HCT116 (cell line): ENCODE data around the gene BOD1. TPM values are rescaled to one million over a fixed set of nuclear protein-coding genes. Genes with fewer than 3 reads are reported as not detected.

Experiments
- ATAC-seq: fragments of 200-7000 bp; cut with Tn5 transposase; 2 replicates; pipeline ENCODE4 v1.9.1; 2020; ENCODE audit warnings: mild to moderate bottlenecking, moderate library complexity
- BruUV-seq: library from RNA; stranded (reverse); fragments of 400-500 nt; replicated peaks from 2 replicates; lab custom pipeline; 2021; lab: Mats Ljungman, UMichigan
- CTCF ChIA-PET: fragments of 300-600 bp; sonication (Branson Sonifier 250); formaldehyde crosslinking; loops from one replicate; lab custom pipeline; 2021; ENCODE audit warnings: antibody characterized with exemption; lab: Charles Lee
- POLR2A ChIA-PET: fragments of 300-600, 350-600 bp; sonication (Branson Sonifier 250); formaldehyde crosslinking; loops from one replicate; lab custom pipeline; 2021; ENCODE audit warnings: antibody characterized with exemption; lab: Charles Lee
- RAD21 ChIA-PET, 2 experiments: fragments of 300-600 bp; sonication (Branson Sonifier 250); formaldehyde crosslinking; loops; one replicate each; lab custom pipeline; 2023; ENCODE audit warnings: low total read pairs in 2 of 2; ENCODE audit not compliant: uncharacterized antibody in 2 of 2, unreplicated experiment in 2 of 2, low non-redundant PET in 1 of 2; lab: Charles Lee
- DNase-seq: peaks from one replicate; pipeline ENCODE4 v3.0.0-alpha.2; 2010; ENCODE audit warnings: low read depth, low spot score
- H2AFZ ChIP-seq: fragments of 200-600 bp; shearing (Covaris generic), sonication (generic); 2 replicates; pipeline ENCODE4 v1.6.1; 2017; ENCODE audit warnings: low read depth, mixed run types, mixed read lengths, antibody characterized with exemption, low read length; ENCODE audit not compliant: poor library complexity, severe bottlenecking
- H3K27ac ChIP-seq: 2 replicates; pipeline ENCODE4 v1.5.1; 2012; ENCODE audit warnings: low read depth, low read length
- H3K27me3 ChIP-seq: fragments of 200-600 bp; sonication (generic); 2 replicates; pipeline ENCODE4 v1.6.1; 2016; ENCODE audit warnings: mixed run types, low read length, mixed read lengths; ENCODE audit not compliant: insufficient read depth
- H3K36me3 ChIP-seq, 2 experiments: fragments of 200-500 bp in 1 of 2; fragments of 200-600 bp in 1 of 2; sonication (Bioruptor generic) in 1 of 2; sonication (generic) in 1 of 2; 2 replicates each; pipeline versions ENCODE4 v1.5.1 to v1.6.1; 2014 to 2016; ENCODE audit warnings: low read length in 2 of 2, inconsistent platforms in 1 of 2, mixed read lengths in 1 of 2, mixed run types in 1 of 2; ENCODE audit not compliant: insufficient read depth in 2 of 2, control insufficient read depth in 1 of 2
- H3K4me1 ChIP-seq, 2 experiments: fragments of 200-600 bp in 1 of 2; sonication (generic) in 1 of 2; 2 replicates each; pipeline versions ENCODE4 v1.5.1 to v1.6.1; 2012 to 2017; ENCODE audit warnings: low read length in 2 of 2, inconsistent platforms in 1 of 2, mild to moderate bottlenecking in 1 of 2, mixed read lengths in 1 of 2, mixed run types in 1 of 2, moderate library complexity in 1 of 2; ENCODE audit not compliant: insufficient read depth in 2 of 2, control insufficient read depth in 1 of 2
- H3K4me2 ChIP-seq: fragments of 200-600 bp; sonication (generic); 2 replicates; pipeline ENCODE4 v1.6.1; 2017; ENCODE audit warnings: mixed run types, low read length, mixed read lengths
- H3K4me3 ChIP-seq, 2 experiments: fragments of 200-600 bp in 1 of 2; sonication (generic) in 1 of 2; replicated peaks in 1 of 2; 2 replicates each; pipeline ENCODE4 v1.5.1; 2011 to 2016; ENCODE audit warnings: low read length in 2 of 2, control low read depth in 1 of 2, low read depth in 1 of 2, mild to moderate bottlenecking in 1 of 2, mixed read lengths in 1 of 2, mixed run types in 1 of 2
- H3K79me2 ChIP-seq: fragments of 200-600 bp; sonication (generic); 2 replicates; pipeline ENCODE4 v1.6.1; 2017; ENCODE audit warnings: mild to moderate bottlenecking, mixed run types, low read length, moderate library complexity, mixed read lengths; ENCODE audit not compliant: insufficient read depth
- H3K9ac ChIP-seq: fragments of 200-600 bp; sonication (generic); 2 replicates; pipeline ENCODE4 v1.6.1; 2016; ENCODE audit warnings: low read length, mixed read lengths
- H3K9me2 ChIP-seq: fragments of 200-600 bp; sonication (generic), shearing (Covaris generic); 2 replicates; pipeline ENCODE4 v1.6.1; 2017; ENCODE audit warnings: mixed run types, mild to moderate bottlenecking, moderate library complexity; ENCODE audit not compliant: insufficient read depth
- H3K9me3 ChIP-seq, 2 experiments: fragments of 200-500 bp in 1 of 2; fragments of 200-600 bp in 1 of 2; sonication (Bioruptor generic) in 1 of 2; sonication (generic) in 1 of 2; 2 replicates each; pipeline ENCODE4 v1.6.1; 2014 to 2017; ENCODE audit warnings: low read length in 2 of 2, mixed read lengths in 2 of 2, inconsistent platforms in 1 of 2, low read depth in 1 of 2, mild to moderate bottlenecking in 1 of 2, mixed run types in 1 of 2, moderate library complexity in 1 of 2; ENCODE audit not compliant: control insufficient read depth in 1 of 2, insufficient read depth in 1 of 2
- H4K20me1 ChIP-seq: fragments of 200-600 bp; sonication (generic), shearing (Covaris generic); 2 replicates; pipeline ENCODE4 v1.6.1; 2017; ENCODE audit warnings: mixed run types, mild to moderate bottlenecking, moderate library complexity; ENCODE audit not compliant: insufficient read depth
- ATF3 ChIP-seq: IDR thresholded peaks from 2 replicates; pipeline ENCODE4 v1.6.1; 2012
- CBX3 ChIP-seq: IDR thresholded peaks from 2 replicates; pipeline ENCODE4 v1.6.1; 2012; ENCODE audit warnings: low read depth
- CEBPB ChIP-seq: IDR thresholded peaks from 2 replicates; pipeline ENCODE4 v1.6.1; 2012; ENCODE audit warnings: low read depth
- EGR1 ChIP-seq: IDR thresholded peaks from 2 replicates; pipeline ENCODE4 v1.6.1; 2012; ENCODE audit warnings: low read depth
- EZH2 ChIP-seq: fragments of 200-600 bp; sonication (generic); IDR thresholded peaks from 2 replicates; pipeline ENCODE4 v1.6.1; 2017; ENCODE audit warnings: antibody characterized with exemption, mixed run types
- EZH2phosphoT487 ChIP-seq: fragments of 200-600 bp; IDR thresholded peaks from 2 replicates; pipeline ENCODE4 v1.6.1; 2018; ENCODE audit warnings: antibody characterized with exemption, borderline replicate concordance
- MAX ChIP-seq: IDR thresholded peaks from 2 replicates; pipeline ENCODE4 v1.6.1; 2012
- POLR2AphosphoS5 ChIP-seq: IDR thresholded peaks from 2 replicates; pipeline ENCODE4 v1.6.1; 2011; ENCODE audit warnings: mild to moderate bottlenecking, low read depth, low read length, moderate library complexity
- SRF ChIP-seq: IDR thresholded peaks from 2 replicates; pipeline ENCODE4 v1.6.1; 2012; ENCODE audit warnings: low read depth
- intact Hi-C: fragments of 100-400 bp; cut with micrococcal nuclease; formaldehyde crosslinking; loops from 2 replicates; pipeline ENCODE4 v1.10.0; 2022
- total RNA-seq: library from RNA; stranded (reverse); gene quantifications from one replicate; pipeline ENCODE4 v1.2.1, GENCODE V29; 2021; ENCODE audit not compliant: unreplicated experiment

BOD1 gene
- total RNA-seq, 1 experiment from 2014 or later = 60.2 TPM

- Histone ChIP-seq H3K9ac (no peak overlapping the region), H2AFZ (no peak overlapping the region), H3K9me3 (no peaks in the 10 kb centered on the region), H3K27me3 (no peaks in the 10 kb centered on the region), H3K9me2 (no peaks in the 10 kb centered on the region), H3K79me2 (peaks cover 77% of the 10 kb centered on the region), H3K4me3 (no peak overlapping the region), H3K4me1 (peaks cover 9 to 18% of the 10 kb centered on the region in 2 experiments; a peak in 3 of 4 replicates), H3K27ac (no peak overlapping the region), H3K4me2 (no peak overlapping the region), H4K20me1 (no peaks in the 10 kb centered on the region), H3K36me3 (peaks cover 31 to 56% of the 10 kb centered on the region in 2 experiments; a peak in 3 of 4 replicates)
- POLR2A ChIA-PET = no interaction called here
- ATAC-seq = no peak
- RAD21 ChIA-PET = no interaction called here
- TF ChIP-seq ATF3 = no peak
- TF ChIP-seq SRF = no peak
- TF ChIP-seq EZH2 = no peak
- no peak for TF ChIP-seq EGR1
- TF ChIP-seq CBX3 = no peak
- intact Hi-C loops = no loop called here
- CTCF ChIA-PET = no interaction called here
- no TSS peak for BruUV-seq
- no peak for DNase-seq
Measured at GRCh38 chr5:173612948-173613347, 3.5 kb downstream of the BOD1 start.

- ChIA-PET POLR2A (no interaction called here), CTCF (no interaction called here), RAD21 (no interaction called here)
- DNase-seq (no peak), ATAC-seq (no peak)
- Histone ChIP-seq H3K9me2 (no peaks in the 10 kb centered on the region), H2AFZ (no peak overlapping the region), H3K27me3 (no peaks in the 10 kb centered on the region), H3K4me2 (no peak overlapping the region), H3K27ac (no peak overlapping the region), H3K79me2 (peaks cover 79% of the 10 kb centered on the region), H3K36me3 (peaks cover 37 to 67% of the 10 kb centered on the region in 2 experiments; a peak in 3 of 4 replicates), H3K9me3 (no peaks in the 10 kb centered on the region), H3K4me1 (peaks cover 4 to 13% of the 10 kb centered on the region in 2 experiments; a peak in 2 of 4 replicates), H3K4me3 (no peak overlapping the region), H4K20me1 (no peaks in the 10 kb centered on the region), H3K9ac (no peak overlapping the region)
- intact Hi-C loops = no loop called here
- TF ChIP-seq CEBPB = no peak
- TF ChIP-seq EZH2phosphoT487 = no peak
- TF ChIP-seq POLR2AphosphoS5 = no peak
- TF ChIP-seq SRF = no peak
- TF ChIP-seq MAX = no peak
- BruUV-seq = no TSS peak
Measured at GRCh38 chr5:173611706-173612105, 4.7 kb downstream of the BOD1 start.
